Gastroesophageal sphincter (tissue), 3 donors: ENCODE results near the gene EPB41L4A.

Source experiments
- EP300 ChIP-seq: sonication (generic); formaldehyde crosslinking; IDR thresholded peaks from one replicate; pipeline ENCODE4 v1.6.1; 2017; ENCODE audit warnings: antibody characterized with exemption, mild to moderate bottlenecking
- POLR2AphosphoS5 ChIP-seq: sonication (generic); formaldehyde crosslinking; IDR thresholded peaks from one replicate; pipeline ENCODE4 v1.6.1; 2017; ENCODE audit warnings: antibody characterized with exemption
- TF ChIP-seq, protein P1 (sequence below), 4 experiments: fragments of 200-600 bp in 2 of 4; fragments of 450-650 bp in 2 of 4; sonication (generic) in 1 of 4; IDR thresholded peaks; one replicate each; pipeline ENCODE4 v1.5.1; 2017 to 2019; ENCODE audit warnings: antibody characterized with exemption in 4 of 4, mild to moderate bottlenecking in 2 of 4, moderate library complexity in 2 of 4

DNA sequence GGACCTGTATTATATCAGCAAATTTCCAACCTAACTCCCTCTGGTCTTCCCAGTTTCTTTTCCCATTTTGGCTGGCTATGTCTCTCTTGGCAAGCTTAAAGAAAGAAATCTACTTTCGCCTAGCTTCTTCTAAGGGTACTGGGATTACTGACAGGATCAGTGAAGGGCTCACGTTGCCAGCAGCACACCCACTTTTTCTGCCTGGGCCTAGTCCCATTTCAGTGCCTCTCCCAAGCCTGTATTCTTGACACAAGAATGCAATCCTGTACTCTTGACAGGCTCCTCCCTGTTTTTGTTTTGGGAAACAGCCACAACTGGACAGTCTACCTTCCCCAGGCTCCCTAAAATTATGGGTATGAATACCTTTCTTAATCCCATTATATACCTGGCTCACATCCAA is 170.5 kb downstream of the EPB41L4A start:
- TF ChIP-seq, protein P1, sequence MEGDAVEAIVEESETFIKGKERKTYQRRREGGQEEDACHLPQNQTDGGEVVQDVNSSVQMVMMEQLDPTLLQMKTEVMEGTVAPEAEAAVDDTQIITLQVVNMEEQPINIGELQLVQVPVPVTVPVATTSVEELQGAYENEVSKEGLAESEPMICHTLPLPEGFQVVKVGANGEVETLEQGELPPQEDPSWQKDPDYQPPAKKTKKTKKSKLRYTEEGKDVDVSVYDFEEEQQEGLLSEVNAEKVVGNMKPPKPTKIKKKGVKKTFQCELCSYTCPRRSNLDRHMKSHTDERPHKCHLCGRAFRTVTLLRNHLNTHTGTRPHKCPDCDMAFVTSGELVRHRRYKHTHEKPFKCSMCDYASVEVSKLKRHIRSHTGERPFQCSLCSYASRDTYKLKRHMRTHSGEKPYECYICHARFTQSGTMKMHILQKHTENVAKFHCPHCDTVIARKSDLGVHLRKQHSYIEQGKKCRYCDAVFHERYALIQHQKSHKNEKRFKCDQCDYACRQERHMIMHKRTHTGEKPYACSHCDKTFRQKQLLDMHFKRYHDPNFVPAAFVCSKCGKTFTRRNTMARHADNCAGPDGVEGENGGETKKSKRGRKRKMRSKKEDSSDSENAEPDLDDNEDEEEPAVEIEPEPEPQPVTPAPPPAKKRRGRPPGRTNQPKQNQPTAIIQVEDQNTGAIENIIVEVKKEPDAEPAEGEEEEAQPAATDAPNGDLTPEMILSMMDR (IDR thresholded peaks at IDR 0.05), result no peak
- TF ChIP-seq POLR2AphosphoS5 (no peak), EP300 (no peak)
